Measurements from ENCODE around the gene IQGAP1. TPM values are rescaled to one million over a fixed set of nuclear protein-coding genes. Genes with fewer than 3 reads are reported as not detected.
"Not testable (repeated sequence)": the region's sequence is repeated elsewhere in the genome, so short reads cannot be mapped to it uniquely, and the experiment has no call there.

IQGAP1 gene, protein sequence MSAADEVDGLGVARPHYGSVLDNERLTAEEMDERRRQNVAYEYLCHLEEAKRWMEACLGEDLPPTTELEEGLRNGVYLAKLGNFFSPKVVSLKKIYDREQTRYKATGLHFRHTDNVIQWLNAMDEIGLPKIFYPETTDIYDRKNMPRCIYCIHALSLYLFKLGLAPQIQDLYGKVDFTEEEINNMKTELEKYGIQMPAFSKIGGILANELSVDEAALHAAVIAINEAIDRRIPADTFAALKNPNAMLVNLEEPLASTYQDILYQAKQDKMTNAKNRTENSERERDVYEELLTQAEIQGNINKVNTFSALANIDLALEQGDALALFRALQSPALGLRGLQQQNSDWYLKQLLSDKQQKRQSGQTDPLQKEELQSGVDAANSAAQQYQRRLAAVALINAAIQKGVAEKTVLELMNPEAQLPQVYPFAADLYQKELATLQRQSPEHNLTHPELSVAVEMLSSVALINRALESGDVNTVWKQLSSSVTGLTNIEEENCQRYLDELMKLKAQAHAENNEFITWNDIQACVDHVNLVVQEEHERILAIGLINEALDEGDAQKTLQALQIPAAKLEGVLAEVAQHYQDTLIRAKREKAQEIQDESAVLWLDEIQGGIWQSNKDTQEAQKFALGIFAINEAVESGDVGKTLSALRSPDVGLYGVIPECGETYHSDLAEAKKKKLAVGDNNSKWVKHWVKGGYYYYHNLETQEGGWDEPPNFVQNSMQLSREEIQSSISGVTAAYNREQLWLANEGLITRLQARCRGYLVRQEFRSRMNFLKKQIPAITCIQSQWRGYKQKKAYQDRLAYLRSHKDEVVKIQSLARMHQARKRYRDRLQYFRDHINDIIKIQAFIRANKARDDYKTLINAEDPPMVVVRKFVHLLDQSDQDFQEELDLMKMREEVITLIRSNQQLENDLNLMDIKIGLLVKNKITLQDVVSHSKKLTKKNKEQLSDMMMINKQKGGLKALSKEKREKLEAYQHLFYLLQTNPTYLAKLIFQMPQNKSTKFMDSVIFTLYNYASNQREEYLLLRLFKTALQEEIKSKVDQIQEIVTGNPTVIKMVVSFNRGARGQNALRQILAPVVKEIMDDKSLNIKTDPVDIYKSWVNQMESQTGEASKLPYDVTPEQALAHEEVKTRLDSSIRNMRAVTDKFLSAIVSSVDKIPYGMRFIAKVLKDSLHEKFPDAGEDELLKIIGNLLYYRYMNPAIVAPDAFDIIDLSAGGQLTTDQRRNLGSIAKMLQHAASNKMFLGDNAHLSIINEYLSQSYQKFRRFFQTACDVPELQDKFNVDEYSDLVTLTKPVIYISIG (N-terminal part only)
- 85.0 and 100 TPM in 2 replicates for total RNA-seq (2014; rRNA removed; shearing (Covaris generic))

DNA sequence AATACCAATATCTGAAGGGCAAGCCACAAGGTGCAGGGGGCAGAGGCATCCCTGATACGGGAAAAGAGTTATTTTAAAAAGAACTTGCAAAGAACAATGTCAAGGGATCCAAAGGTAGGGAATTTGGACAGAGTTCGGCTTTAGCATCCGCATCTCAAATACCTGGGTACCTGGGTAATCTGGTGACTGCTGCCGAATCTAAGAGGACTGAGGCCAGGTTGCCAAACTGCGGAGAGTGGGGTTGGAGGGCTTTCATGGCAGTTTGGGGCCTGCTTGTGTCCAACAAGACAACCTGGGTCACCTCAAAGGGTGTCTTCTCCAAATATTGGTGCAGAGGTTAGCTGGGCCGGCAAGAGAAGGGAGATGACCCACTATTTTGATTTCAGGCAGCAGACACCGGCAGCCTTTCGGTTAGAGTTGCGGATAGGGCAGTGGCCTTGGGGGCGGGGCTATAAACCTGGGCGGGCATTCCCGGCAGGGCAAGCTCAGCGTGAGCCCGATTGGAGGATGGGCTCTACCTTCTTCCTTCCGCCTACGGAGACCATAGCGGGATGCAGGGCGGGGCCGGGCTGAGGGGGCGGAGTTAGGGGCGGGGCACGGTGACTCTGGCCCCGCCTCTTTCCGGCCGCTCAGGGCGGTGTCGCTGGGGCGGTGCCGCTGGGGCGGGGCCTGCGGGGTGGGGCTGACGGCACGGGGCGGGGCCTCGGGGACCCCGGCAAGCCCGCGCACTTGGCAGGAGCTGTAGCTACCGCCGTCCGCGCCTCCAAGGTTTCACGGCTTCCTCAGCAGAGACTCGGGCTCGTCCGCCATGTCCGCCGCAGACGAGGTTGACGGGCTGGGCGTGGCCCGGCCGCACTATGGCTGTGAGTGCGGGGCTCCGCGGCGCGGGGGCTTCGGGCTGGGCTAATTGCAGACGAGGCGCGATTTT, at the start of gene IQGAP1:
Gene IQGAP1, plus strand, starts transcription at position 709 of the 928 bp plus-strand sequence. Its CDS starts 100 bp downstream, at position 809.
- Histone ChIP-seq H3K27me3 (no peaks in the 10 kb centered on the region), H3K4me1 (peaks cover 3% of the 10 kb centered on the region; the same call in 1 of the 2 replicates), H3K36me3 (peaks cover 15% of the 10 kb centered on the region; the same call in 1 of the 2 replicates), H3K4me3 (peak within 1 kb of the TSS; percentile 86), H3K9me3 (replicated peaks) (no peaks in the 10 kb centered on the region), H3K27ac (peak within 1 kb of the TSS; percentile 68)
- DNase-seq = peak; percentile 98 to 99

DNA sequence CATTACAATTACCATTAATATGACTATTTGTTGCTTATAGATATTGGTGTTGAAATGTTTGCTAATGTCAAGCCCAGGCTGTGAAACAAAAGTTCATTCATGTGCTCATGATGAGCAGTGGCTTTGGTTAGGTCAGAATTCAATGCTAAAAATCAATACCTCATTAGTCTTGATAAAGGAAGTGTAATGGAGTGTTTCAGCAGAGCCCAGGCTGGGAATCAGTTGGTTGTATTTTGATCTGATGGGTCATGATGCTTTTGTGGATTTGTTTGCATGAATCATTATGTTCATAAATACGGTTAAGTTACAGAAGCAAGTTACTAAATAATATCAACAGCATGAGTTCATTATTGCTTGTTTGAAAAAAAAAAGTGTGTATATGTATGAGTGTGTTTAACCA, 49.5 kb upstream of the IQGAP1 start:
- Histone ChIP-seq H3K36me3 (no peaks in the 10 kb centered on the region), H3K27ac (no peak overlapping the region), H3K4me1 (peaks cover 13% of the 10 kb centered on the region), H3K9me3 (replicated peaks) (no peaks in the 10 kb centered on the region), H3K4me3 (no peak overlapping the region), H3K27me3 (no peaks in the 10 kb centered on the region)
- no peak for DNase-seq

DNA sequence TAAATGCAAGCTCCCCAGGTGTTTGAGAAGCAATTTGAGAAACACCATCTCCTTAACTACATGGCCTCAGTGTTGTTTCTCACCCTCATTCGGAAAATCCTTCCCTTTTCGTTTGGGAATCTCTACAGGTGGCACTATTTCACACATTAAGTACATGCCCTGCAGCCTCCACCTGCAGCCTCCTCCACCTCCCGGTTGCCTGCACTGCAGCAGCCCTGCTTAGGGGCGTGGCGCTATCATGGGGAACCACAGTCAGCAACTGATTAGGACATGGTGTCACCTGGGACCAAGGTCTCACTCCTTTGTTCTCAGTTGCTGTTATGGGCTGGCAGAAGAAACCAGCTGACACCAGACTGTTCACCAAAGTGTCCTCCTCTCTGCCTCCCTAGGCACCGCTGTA, 47.7 kb upstream of the IQGAP1 start:
- no peaks in the 10 kb centered on the region for H3K9me3 ChIP-seq (replicated peaks)
- peaks cover 17% of the 10 kb centered on the region for H3K4me1 ChIP-seq
- no peak for DNase-seq
- no peak overlapping the region for H3K4me3 ChIP-seq
- no peak overlapping the region for H3K27ac ChIP-seq
- H3K36me3 ChIP-seq = no peaks in the 10 kb centered on the region
- no peaks in the 10 kb centered on the region for H3K27me3 ChIP-seq

DNA sequence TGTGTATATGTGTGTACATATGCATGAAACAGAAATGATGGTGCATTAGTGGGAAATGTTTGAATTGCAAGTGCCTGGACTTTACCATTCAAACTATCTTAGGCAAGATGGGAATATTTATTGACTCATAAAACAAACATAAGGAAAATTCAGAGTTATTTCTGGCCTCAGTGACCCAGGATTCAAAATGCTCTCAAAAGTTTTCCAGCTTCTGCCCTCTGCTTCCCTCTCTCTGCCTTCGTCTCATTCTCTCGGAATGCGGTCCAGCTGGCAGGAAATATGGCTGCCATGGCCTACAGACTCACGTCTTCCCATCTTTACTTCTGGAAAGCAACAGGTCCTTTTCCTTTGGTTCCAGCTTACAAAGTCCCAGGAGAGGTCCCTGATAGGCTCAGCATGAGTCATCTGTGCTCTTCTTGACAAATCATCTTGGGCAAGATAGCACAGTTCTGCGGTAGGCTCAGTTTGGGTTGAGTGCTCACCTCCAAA, 44.7 kb upstream of the IQGAP1 start:
- DNase-seq = peak; percentile 10 to 30
- Histone ChIP-seq H3K36me3 (no peaks in the 10 kb centered on the region), H3K27me3 (no peaks in the 10 kb centered on the region), H3K27ac (no peak overlapping the region), H3K9me3 (replicated peaks) (no peaks in the 10 kb centered on the region), H3K4me3 (no peak overlapping the region), H3K4me1 (peaks cover 21% of the 10 kb centered on the region)

DNA sequence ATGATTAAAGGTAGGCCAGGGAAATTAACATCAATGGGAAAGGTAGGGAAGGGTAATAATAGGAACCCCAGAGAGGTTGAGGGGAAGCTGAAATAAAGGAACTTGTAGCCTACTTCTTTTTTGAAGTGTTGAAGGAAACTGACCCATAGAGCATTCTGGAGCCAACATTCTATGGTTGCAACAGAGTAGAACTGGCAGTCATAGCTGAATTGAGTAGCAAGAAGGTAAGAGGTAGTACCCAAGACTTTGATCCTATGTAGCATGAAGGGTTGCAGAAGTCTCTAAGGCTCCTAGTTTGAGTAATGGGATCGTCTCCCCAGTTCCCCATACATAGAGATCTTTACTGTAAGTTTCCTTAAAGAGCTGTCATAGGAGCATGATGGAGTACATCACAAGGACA, 43.4 kb upstream of the IQGAP1 start:
- H3K27me3 ChIP-seq = no peaks in the 10 kb centered on the region
- DNase-seq = no peak

DNA sequence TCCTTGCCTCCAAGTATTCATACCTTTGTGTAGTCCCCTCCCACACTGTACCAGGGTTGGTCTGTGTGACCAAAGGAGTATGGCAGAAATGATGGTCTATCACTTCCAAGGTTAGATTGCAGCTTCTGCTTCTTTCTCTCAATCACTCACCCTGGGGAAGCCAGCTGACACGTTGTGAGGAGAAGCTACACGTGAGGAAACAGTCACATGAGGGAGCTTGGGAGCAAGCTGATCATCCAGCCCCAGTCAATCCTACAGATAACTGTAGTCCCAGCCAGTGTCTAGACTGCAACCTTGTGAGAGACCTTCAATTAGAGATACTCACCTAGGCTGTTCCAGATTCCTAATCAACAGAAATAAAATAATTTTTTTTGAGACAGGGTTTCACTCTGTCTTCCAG, 42.2 kb upstream of the IQGAP1 start:
- no peak for DNase-seq
- peaks cover 21% of the 10 kb centered on the region for H3K4me1 ChIP-seq
- no peaks in the 10 kb centered on the region for H3K9me3 ChIP-seq (replicated peaks)
- no peaks in the 10 kb centered on the region for H3K36me3 ChIP-seq
- no peaks in the 10 kb centered on the region for H3K27me3 ChIP-seq
- no peak overlapping the region for H3K4me3 ChIP-seq
- H3K27ac ChIP-seq = no peak overlapping the region

More for the DNA sequence above, 43.4 kb upstream of the IQGAP1 start:
- no peak overlapping the region for H3K27ac ChIP-seq
- no peak overlapping the region for H3K4me3 ChIP-seq
- no peaks in the 10 kb centered on the region for H3K9me3 ChIP-seq (replicated peaks)
- H3K4me1 ChIP-seq = peaks cover 21% of the 10 kb centered on the region
- no peaks in the 10 kb centered on the region for H3K36me3 ChIP-seq

DNA sequence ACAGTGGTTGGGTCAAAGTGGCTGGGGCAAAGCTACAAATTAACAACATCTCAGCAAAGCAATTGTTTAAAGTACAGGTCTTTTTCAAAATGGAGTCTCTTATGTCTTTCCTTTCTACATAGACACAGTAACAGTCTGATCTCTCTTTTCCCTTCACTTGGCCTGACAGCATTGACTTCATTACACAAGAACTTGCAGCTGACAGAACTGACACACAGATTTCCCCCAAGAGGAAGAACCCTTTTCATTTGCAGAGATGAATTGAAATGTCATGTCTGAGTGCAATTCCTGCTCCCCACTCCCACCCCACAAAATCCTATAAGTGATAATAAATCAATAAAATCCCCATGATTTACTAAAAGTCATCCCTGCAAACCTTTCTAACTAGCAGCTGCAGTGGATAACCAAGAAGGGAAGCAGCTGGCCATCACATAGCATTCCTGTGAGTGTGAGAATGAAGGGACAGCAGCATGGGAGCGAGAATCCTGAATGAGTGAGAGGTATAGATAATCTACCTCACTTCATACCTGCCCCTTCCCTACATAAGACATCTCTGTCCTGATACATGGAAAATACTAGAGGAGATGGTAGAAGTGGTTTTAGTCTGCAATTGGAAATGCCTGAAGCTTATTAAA, 40.5 kb upstream of the IQGAP1 start:
- H3K27me3 ChIP-seq; DNase-seq; H3K9me3 ChIP-seq (replicated peaks); H3K27ac ChIP-seq; H3K36me3 ChIP-seq; H3K4me3 ChIP-seq: not testable (repeated sequence)
- peaks cover 19% of the 10 kb centered on the region for H3K4me1 ChIP-seq

DNA sequence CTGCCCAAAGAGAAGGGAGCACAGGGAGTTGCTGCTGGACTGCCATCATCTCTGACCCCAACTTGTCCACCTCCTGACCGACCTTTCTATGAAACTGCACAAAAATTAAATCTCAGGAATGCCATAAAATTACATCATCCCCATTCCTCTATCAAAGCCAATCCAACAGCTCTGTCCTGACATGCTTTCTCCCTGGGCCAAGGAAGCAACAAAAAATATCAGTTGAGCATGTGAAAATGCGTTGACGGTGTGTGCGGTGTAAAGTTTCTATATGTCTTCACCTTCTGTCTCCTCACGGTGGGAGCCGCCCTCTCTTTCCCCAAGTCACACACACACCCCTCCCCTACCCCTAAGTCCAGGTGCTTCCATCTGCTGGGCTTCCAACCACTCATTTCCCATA, 39.6 kb upstream of the IQGAP1 start:
- no peaks in the 10 kb centered on the region for H3K36me3 ChIP-seq
- no peak overlapping the region for H3K27ac ChIP-seq
- H3K9me3 ChIP-seq (replicated peaks) = no peaks in the 10 kb centered on the region
- H3K4me1 ChIP-seq = peaks cover 12% of the 10 kb centered on the region; the same call in 1 of the 2 replicates
- H3K4me3 ChIP-seq = no peak overlapping the region
- DNase-seq = no peak
- H3K27me3 ChIP-seq = no peaks in the 10 kb centered on the region

DNA sequence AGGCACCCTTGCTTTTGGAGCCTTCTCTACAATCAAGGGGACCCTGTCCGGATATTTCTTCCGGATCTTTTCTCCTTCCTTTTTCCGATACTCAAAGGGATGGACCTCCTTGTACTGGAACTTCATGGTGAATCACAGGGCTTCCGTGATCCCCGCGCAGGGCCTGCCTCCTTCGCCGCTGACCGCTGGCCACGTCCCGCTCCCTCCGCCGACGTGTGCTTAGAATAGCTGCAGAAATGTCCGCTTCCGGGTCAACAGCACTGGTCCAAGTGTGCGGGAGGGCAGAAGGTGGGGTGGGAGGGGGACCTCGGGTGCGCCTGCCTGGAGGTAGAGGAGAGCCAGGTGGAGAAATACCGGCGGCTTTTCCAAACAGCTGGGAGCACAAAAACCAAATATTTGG, 39.0 kb upstream of the IQGAP1 start:
- H3K27me3 ChIP-seq = no peaks in the 10 kb centered on the region
- H3K4me1 ChIP-seq = 0 out of 2 replicates have a peak, but pooled peaks cover 7% of the 10 kb centered on the region
- no peaks in the 10 kb centered on the region for H3K9me3 ChIP-seq (replicated peaks)
- no peak overlapping the region for H3K27ac ChIP-seq
- no peak overlapping the region for H3K4me3 ChIP-seq
- H3K36me3 ChIP-seq = no peaks in the 10 kb centered on the region
- DNase-seq = no peak

DNA sequence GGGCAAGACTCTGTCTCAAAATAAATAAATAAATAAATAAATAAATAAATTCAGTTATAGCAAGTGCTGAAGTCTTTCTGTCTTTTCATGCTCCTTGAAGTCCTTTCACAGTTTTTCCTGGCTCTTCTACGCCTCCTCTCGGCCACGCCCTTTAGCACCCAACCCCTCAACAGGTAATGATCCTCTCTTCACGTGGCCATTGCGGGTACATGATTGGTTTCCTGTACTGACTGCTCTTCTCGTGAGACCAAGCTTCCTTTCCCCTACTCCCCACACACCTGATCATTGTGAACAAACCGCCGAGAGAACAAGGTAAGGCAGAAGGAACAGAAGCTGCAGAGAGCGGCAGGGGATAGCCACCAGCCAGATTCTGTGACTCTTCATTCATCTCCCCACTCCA, 38.2 kb upstream of the IQGAP1 start:
- Histone ChIP-seq H3K4me1 (0 out of 2 replicates have a peak, but pooled peaks cover 7% of the 10 kb centered on the region), H3K27me3 (no peaks in the 10 kb centered on the region), H3K4me3 (no peak overlapping the region), H3K27ac (no peak overlapping the region), H3K9me3 (replicated peaks) (no peaks in the 10 kb centered on the region), H3K36me3 (no peaks in the 10 kb centered on the region)
- no peak for DNase-seq

DNA sequence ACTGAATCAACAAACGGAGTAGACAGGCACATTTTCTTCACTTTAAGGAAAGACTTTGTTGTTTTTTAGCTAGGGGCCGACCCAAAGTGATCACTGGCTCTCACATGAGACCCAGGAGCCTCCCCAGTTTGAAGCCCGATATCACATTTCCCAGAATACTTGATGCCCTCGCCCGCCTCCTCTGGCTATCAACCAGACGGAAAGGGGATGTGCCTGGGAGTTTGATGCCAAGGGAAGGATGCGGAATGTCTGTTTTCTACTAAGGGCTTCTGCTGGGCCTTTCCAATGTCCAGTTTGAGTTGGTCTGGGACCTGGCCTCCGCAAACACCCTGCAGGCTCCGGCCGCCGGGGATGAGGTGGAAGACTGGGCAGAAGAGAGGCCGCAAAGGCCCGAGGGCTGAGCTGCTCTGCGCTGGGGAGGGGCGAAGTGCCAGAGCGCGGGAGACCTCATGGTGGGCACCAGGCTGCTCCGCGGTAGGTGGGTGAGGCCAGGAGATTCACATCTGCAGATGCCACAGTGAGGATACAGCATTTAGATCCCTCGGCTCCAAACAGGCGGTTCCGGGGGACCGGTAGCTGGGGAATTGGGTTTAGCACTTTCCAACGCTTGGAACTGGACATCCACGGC, 36.4 kb upstream of the IQGAP1 start:
- H3K9me3 ChIP-seq (replicated peaks) = no peaks in the 10 kb centered on the region
- H3K4me3 ChIP-seq = peak overlapping the region; percentile 77
- no peak overlapping the region for H3K27ac ChIP-seq
- H3K27me3 ChIP-seq = no peaks in the 10 kb centered on the region
- no peak for DNase-seq
- no peaks in the 10 kb centered on the region for H3K36me3 ChIP-seq
- 0 out of 2 replicates have a peak, but pooled peaks cover 7% of the 10 kb centered on the region for H3K4me1 ChIP-seq

DNA sequence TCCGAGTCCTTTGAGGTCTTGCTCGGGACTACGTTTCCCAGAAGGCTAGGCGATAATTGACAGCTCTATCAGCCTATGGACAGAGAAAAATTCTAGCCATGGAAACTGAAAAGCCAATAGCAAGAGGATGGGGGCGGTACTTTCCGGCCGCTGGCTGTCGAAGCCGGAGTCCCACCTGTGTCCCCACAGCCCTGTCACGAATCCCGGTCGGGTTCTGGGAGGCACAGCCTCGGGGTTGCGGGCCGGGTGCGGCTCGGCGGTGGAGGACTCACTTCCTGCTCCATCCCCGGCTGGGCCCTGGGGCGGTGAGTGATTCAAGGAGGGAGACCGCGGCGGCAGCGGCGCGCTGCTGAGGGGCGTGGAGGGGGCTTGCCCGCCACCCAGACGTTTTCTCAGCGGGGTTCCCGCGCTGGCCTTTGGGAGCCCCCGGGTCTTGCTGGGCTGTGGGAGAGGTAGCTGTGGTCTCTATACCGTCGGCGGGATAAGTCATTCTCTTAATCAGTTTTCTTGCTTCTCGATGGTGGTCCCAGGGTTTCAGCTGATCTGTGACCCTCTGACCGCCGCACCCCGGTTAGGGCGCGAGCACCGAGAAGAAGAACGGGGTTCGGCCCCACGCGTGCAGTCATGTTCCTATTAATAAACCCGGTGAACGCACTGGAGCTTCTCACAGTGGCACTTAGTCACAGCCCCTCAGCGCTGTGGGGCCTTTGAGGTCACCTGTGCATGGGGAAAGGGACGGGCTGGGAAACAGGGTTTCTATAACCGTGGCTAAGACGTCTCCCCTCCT, 35.7 kb upstream of the IQGAP1 start, which contains the start of gene ZNF774:
Gene ZNF774, plus strand, starts transcription at position 178 of the 787 bp plus-strand sequence. CDS start 2,377 bp downstream, outside the sequence.
- no peaks in the 10 kb centered on the region for H3K36me3 ChIP-seq
- H3K27ac ChIP-seq = 0 out of 2 replicates have a peak within 1 kb of the TSS, but pooled peaks have one; percentile 11
- H3K9me3 ChIP-seq (replicated peaks) = no peaks in the 10 kb centered on the region
- peak; percentile 95 to 99 for DNase-seq
- H3K27me3 ChIP-seq = no peaks in the 10 kb centered on the region
- H3K4me3 ChIP-seq = peak within 1 kb of the TSS; percentile 77
- H3K4me1 ChIP-seq = 0 out of 2 replicates have a peak, but pooled peaks cover 7% of the 10 kb centered on the region

Measured in SJCRH30 (cell line).